K562 (cell line): ENCODE data around the gene RNU11. TPM values are rescaled to one million over a fixed set of nuclear protein-coding genes. Genes with fewer than 3 reads are reported as not detected.
"Not testable (repeated sequence)": the region's sequence is repeated elsewhere in the genome, so short reads cannot be mapped to it uniquely, and the experiment has no call there.

ENCODE experiments used
- ATAC-seq: fragments of 200-7000 bp; cut with Tn5 transposase; 3 replicates; pipeline ENCODE4 v1.9.1; 2020; ENCODE audit warnings: moderate library complexity
- BruUV-seq: library from RNA; stranded (reverse); fragments of 400-500 nt; replicated peaks from 2 replicates; lab custom pipeline; 2021; lab: Mats Ljungman, UMichigan
- CTCF ChIA-PET: fragments of 300-600 bp; formaldehyde crosslinking; extraction: SDS; loops from one replicate; lab custom pipeline; 2021; ENCODE audit warnings: low intra/inter-chr PET ratio; lab: Yijun Ruan, JAX
- POLR2A ChIA-PET: fragments of 300-600, 350-650 bp; sonication (Branson Sonifier 250); formaldehyde crosslinking; extraction: SDS; loops from one replicate; lab custom pipeline; 2021; ENCODE audit warnings: antibody characterized with exemption, inconsistent platforms; lab: Yijun Ruan, JAX
- DNase-seq, 4 experiments: peaks; one replicate each; pipeline versions ENCODE4 v3.0.0 to v3.0.0-alpha.2; 2011 to 2018; ENCODE audit warnings: low spot score in 3 of 4, mixed read lengths in 3 of 4; ENCODE audit errors: extremely low read depth in 1 of 4
- FAIRE-seq: peaks from 2 replicates; lab custom pipeline; 2011; peaks lifted over from hg19 to GRCh38; lab: Jason Lieb, UNC
- H2AFZ ChIP-seq: 2 replicates; pipeline ENCODE4 v1.6.0; 2011; ENCODE audit warnings: low read depth, low read length, control low read depth, inconsistent platforms
- H3K27ac ChIP-seq: fragments of 200-600 bp; 3 replicates; pipeline ENCODE4 v1.8.0; 2011; ENCODE audit warnings: low read depth, mild to moderate bottlenecking, control low read depth, inconsistent platforms, low read length, moderate library complexity, mixed read lengths; ENCODE audit errors: extremely low read depth
- H3K27me3 ChIP-seq, 2 experiments: fragments of 300-600 bp in 1 of 2; 2 replicates in 1 of 2; 3 replicates in 1 of 2; pipeline versions ENCODE4 v1.6.0 to v1.8.0; 2011; ENCODE audit warnings: inconsistent platforms in 2 of 2, low read length in 2 of 2, mild to moderate bottlenecking in 1 of 2, mixed read lengths in 1 of 2, moderate library complexity in 1 of 2; ENCODE audit not compliant: control insufficient read depth in 2 of 2, insufficient read depth in 2 of 2
- H3K36me3 ChIP-seq: fragments of 300-600 bp; 3 replicates; pipeline ENCODE4 v1.8.0; 2011; ENCODE audit warnings: mild to moderate bottlenecking, low read length, inconsistent platforms; ENCODE audit not compliant: control insufficient read depth, insufficient read depth
- H3K4me1 ChIP-seq, 2 experiments: fragments of 200-600 bp in 1 of 2; replicated peaks in 1 of 2; 2 replicates in 1 of 2; 3 replicates in 1 of 2; pipeline versions ENCODE4 v1.5.1 to v1.8.0; 2011; ENCODE audit warnings: inconsistent platforms in 2 of 2, low read length in 2 of 2, mild to moderate bottlenecking in 1 of 2, mixed read lengths in 1 of 2, moderate library complexity in 1 of 2; ENCODE audit not compliant: control insufficient read depth in 2 of 2, insufficient read depth in 2 of 2
- H3K4me2 ChIP-seq: 2 replicates; pipeline ENCODE4 v1.6.1; 2011; ENCODE audit warnings: low read length, control low read depth, inconsistent platforms, mixed read lengths; ENCODE audit not compliant: insufficient read depth
- H3K4me3 ChIP-seq: fragments of 200-600 bp; sonication (generic), shearing (Covaris generic); 2 replicates; pipeline ENCODE4 v1.5.1; 2016; ENCODE audit warnings: control low read depth, inconsistent platforms
- H3K79me2 ChIP-seq: fragments of 200-600 bp; 3 replicates; pipeline ENCODE4 v1.8.0; 2011; ENCODE audit warnings: low read length, inconsistent platforms; ENCODE audit not compliant: control insufficient read depth, insufficient read depth
- H3K9ac ChIP-seq, 2 experiments: 2 replicates each; pipeline versions ENCODE4 v1.6.0 to v1.6.1; 2011; ENCODE audit warnings: low read depth in 2 of 2, low read length in 2 of 2, control low read depth in 1 of 2, inconsistent platforms in 1 of 2, mild to moderate bottlenecking in 1 of 2, mixed read lengths in 1 of 2; ENCODE audit not compliant: insufficient read depth in 1 of 2
- H3K9me1 ChIP-seq: one replicate; pipeline ENCODE4 v1.6.0; 2011; ENCODE audit warnings: inconsistent platforms, mild to moderate bottlenecking, low read length, moderate library complexity; ENCODE audit not compliant: control insufficient read depth, insufficient read depth
- H3K9me3 ChIP-seq: replicated peaks from 2 replicates; pipeline ENCODE4 v1.5.1; 2011; ENCODE audit warnings: low read depth, low read length, inconsistent platforms; ENCODE audit not compliant: control insufficient read depth, insufficient read depth
- H4K20me1 ChIP-seq: replicated peaks from 2 replicates; pipeline ENCODE4 v1.6.1; 2011; ENCODE audit warnings: low read length, inconsistent platforms, mixed read lengths; ENCODE audit not compliant: control insufficient read depth, insufficient read depth
- WGBS: fragments of 100-300 bp; shearing (Covaris generic); methylation state at CpG from one replicate; pipeline ENCODE4 v1.1.6; 2016; ENCODE audit warnings: low coverage, mixed read lengths; ENCODE audit not compliant: insufficient coverage; ENCODE audit errors: missing lambda C conversion rate; 5-methylcytosine and 5-hydroxymethylcytosine counted together
- in situ Hi-C: fragments of 300-500 bp; cut with MboI; formaldehyde crosslinking; loops from 4 replicates; pipeline ENCODE4 v1.15.0; 2018; ENCODE audit warnings: inconsistent platforms, mixed read lengths
- intact Hi-C: fragments of 100-400 bp; cut with micrococcal nuclease; formaldehyde crosslinking; loops from 2 replicates; pipeline ENCODE4 v1.14.2; 2022
- polyA plus RNA-seq, 8 experiments: library from polyadenylated mRNA; depleted of rRNA in 4 of 8; stranded (reverse) in 5 of 8; unstranded in 3 of 8; fragments of >200 nt; fragmentation: Nextera tagmentation in 2 of 8; fragmentation: Illumina TruSeq in 1 of 8; extraction: Ambion mirVana in 2 of 8; extraction: Trizol in 1 of 8; gene quantifications; 2 replicates each; pipeline versions ENCODE4 v1.2.1 to v1.2.3, GENCODE V29; 2011 to 2014; ENCODE audit warnings: inconsistent platforms in 1 of 8, missing spikeins in 1 of 8
- total RNA-seq, 7 experiments: library from RNA; depleted of rRNA in 6 of 7; stranded (reverse); fragments of >200 nt in 6 of 7; fragmentation: Illumina TruSeq in 2 of 7; extraction: Trizol in 2 of 7; gene quantifications; 2 replicates each; pipeline versions ENCODE4 v1.2.1 to v1.2.3, GENCODE V29; 2011 to 2021; ENCODE audit warnings: low replicate concordance in 1 of 7
- TF ChIP-seq, protein P1 (sequence below): sonication (generic); formaldehyde crosslinking; IDR thresholded peaks from 2 replicates; pipeline ENCODE4 v1.8.1; 2023; ENCODE audit warnings: mild to moderate bottlenecking, missing genetic modification reagents
- TF ChIP-seq, protein P2 (sequence below): fragments of 450-650 bp; formaldehyde crosslinking; IDR thresholded peaks from 2 replicates; pipeline ENCODE4 v1.4.0; 2020; ENCODE audit warnings: mild to moderate bottlenecking, mixed read lengths

Gene RNU11
- total and polyA plus RNA-seq, 9 of the 15 experiments (the other 6 are each of a cell fraction or from before 2014, with no cell fraction given): not detected

DNA sequence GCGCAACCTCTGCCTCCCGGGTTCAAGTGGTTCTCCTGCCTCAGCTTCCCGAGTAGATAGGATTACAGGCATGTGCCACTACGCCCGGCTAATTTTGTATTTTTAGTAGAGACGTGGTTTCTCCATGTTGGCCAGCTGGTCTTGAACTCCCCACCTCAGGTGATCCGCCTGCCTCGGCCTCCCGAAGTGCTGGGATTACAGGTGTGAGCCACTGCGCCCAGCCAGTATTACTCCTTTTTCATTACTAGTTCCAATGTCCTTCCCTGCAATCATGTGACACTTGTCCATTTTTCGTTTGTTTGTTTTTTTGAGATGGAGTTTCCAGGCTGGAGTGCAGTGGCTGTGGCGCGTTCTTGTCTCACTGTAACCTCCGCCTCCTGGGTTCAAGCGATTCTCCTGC, 24.6 kb downstream of the RNU11 start:
- in situ Hi-C loops, H3K36me3 ChIP-seq, CTCF ChIA-PET, H3K27ac ChIP-seq, DNase-seq, H4K20me1 ChIP-seq, FAIRE-seq, H3K9me3 ChIP-seq, H3K4me3 ChIP-seq, ATAC-seq, H3K27me3 ChIP-seq, H3K9ac ChIP-seq, H3K9me1 ChIP-seq, BruUV-seq, H3K4me2 ChIP-seq, H2AFZ ChIP-seq, intact Hi-C loops: not testable (repeated sequence)
- WGBS: 93% methylated on average over 15 of the region's 15 CpGs
- POLR2A ChIA-PET: interaction anchor here (1.0 to 2.1 kb wide), 2 partner anchors 11 to 24 kb away, joined by 3 to 8 read pairs; partner anchors contain the start of gene RNU11
- TF ChIP-seq, protein P1, sequence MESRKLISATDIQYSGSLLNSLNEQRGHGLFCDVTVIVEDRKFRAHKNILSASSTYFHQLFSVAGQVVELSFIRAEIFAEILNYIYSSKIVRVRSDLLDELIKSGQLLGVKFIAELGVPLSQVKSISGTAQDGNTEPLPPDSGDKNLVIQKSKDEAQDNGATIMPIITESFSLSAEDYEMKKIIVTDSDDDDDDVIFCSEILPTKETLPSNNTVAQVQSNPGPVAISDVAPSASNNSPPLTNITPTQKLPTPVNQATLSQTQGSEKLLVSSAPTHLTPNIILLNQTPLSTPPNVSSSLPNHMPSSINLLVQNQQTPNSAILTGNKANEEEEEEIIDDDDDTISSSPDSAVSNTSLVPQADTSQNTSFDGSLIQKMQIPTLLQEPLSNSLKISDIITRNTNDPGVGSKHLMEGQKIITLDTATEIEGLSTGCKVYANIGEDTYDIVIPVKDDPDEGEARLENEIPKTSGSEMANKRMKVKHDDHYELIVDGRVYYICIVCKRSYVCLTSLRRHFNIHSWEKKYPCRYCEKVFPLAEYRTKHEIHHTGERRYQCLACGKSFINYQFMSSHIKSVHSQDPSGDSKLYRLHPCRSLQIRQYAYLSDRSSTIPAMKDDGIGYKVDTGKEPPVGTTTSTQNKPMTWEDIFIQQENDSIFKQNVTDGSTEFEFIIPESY (CRISPR knock-in tag): 0 out of 2 replicates have a peak, but pooled peaks have one; percentile 44
- TF ChIP-seq, protein P2, sequence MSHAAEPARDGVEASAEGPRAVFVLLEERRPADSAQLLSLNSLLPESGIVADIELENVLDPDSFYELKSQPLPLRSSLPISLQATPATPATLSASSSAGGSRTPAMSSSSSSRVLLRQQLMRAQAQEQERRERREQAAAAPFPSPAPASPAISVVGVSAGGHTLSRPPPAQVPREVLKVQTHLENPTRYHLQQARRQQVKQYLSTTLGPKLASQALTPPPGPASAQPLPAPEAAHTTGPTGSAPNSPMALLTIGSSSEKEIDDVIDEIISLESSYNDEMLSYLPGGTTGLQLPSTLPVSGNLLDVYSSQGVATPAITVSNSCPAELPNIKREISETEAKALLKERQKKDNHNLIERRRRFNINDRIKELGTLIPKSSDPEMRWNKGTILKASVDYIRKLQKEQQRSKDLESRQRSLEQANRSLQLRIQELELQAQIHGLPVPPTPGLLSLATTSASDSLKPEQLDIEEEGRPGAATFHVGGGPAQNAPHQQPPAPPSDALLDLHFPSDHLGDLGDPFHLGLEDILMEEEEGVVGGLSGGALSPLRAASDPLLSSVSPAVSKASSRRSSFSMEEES (CRISPR knock-in tag): peak; percentile 17; the same call in 1 of the 2 replicates
- Histone ChIP-seq H3K79me2 (peaks cover 34% of the 10 kb centered on the region), H3K4me1 (peaks cover 3 to 16% of the 10 kb centered on the region in 2 experiments; a peak in 4 of 5 replicates)
